Neural cell (in vitro differentiated cells): ENCODE results near the gene SMAGP.

Source experiments
- CTCF ChIP-seq: fragments of 450-650 bp; IDR thresholded peaks from 2 replicates; pipeline ENCODE4 v1.5.1; 2014; ENCODE audit warnings: antibody characterized with exemption, mild to moderate bottlenecking, moderate library complexity; ENCODE audit not compliant: poor library complexity, severe bottlenecking
- EP300 ChIP-seq: fragments of 450-650 bp; conservative IDR thresholded peaks from 2 replicates; pipeline ENCODE4 v1.6.1; 2014; ENCODE audit warnings: antibody characterized with exemption, mild to moderate bottlenecking, moderate library complexity; ENCODE audit not compliant: poor library complexity, severe bottlenecking
- MXI1 ChIP-seq: fragments of 450-650 bp; conservative IDR thresholded peaks from 2 replicates; pipeline ENCODE4 v1.6.1; 2014; ENCODE audit warnings: antibody characterized with exemption, mild to moderate bottlenecking; ENCODE audit not compliant: poor library complexity, severe bottlenecking
- RAD21 ChIP-seq: fragments of 450-650 bp; conservative IDR thresholded peaks from 2 replicates; pipeline ENCODE4 v1.6.1; 2014; ENCODE audit warnings: antibody characterized with exemption, mild to moderate bottlenecking, moderate library complexity
- REST ChIP-seq: IDR thresholded peaks from 2 replicates; pipeline ENCODE4 v1.6.1; 2012; ENCODE audit warnings: borderline replicate concordance
- SMC3 ChIP-seq: fragments of 450-650 bp; conservative IDR thresholded peaks from 2 replicates; pipeline ENCODE4 v1.6.1; 2014; ENCODE audit warnings: antibody characterized with exemption, mild to moderate bottlenecking, moderate library complexity; ENCODE audit not compliant: poor library complexity
- TAF1 ChIP-seq: IDR thresholded peaks from 2 replicates; pipeline ENCODE4 v1.6.1; 2012; ENCODE audit warnings: low read depth

GRCh38 chr12:51242120-51242519 lies 28.1 kb downstream of the SMAGP start:
- no peak for TF ChIP-seq SMC3
- no peak for TF ChIP-seq RAD21
- no peak for TF ChIP-seq CTCF
- TF ChIP-seq REST = no peak
- TF ChIP-seq TAF1 = no peak
- TF ChIP-seq MXI1 = no peak
- TF ChIP-seq EP300 = no peak
